ENCODE measurements around the gene C10orf95. TPM values are rescaled to one million over a fixed set of nuclear protein-coding genes. Genes with fewer than 3 reads are reported as not detected.

Gene C10orf95
- total RNA-seq, 1 donor from 2014 or later, result not detected

DNA sequence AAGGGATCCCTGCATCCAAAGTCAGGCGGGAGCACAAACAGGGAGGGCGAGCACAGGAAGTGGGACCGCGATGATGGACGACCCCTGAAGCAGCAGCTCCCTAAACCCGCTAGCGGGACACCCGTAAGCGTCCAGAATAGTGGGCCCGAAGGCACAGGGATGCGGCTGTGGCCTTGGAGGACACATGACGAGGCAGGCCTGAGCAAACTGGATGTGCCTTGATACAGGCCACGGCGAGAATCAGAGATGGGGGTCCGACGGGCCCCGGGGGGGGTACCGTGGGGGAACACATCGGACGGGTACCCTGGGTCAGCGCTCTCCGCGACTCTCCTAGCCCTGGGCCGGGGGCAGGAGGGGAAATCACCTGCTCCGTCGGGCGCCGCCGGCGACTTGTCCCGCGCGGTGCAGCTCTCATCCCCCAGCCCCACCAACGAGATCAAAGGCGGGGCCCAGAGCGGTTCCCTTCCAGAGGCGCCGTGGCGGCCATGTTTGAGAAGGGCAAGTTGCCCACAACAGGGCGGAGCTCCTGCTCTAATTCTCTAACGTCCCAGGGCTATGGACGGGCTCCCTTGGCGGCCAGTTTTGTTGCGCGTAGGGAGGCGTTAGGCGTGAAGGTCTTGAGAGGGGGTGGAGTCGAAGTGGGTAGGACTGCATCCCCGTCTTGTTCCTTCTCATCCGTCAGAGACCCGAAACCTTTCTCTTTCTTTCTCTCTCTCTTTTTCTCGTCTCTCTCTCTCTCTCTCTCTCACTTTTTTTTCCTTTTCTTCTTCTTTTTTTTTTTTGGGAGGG lies 19.0 kb downstream of the C10orf95 start, which contains the start of gene CUEDC2:
TSS of gene CUEDC2 (minus strand) at position 413 of the 789 bp plus-strand sequence. CDS start 7,386 bp downstream, outside the sequence.
- peaks cover 7% of the 10 kb centered on the region for H3K9me3 Mint-ChIP-seq (ENCODE audit: unreplicated experiment)
- TF ChIP-seq, protein P1, sequence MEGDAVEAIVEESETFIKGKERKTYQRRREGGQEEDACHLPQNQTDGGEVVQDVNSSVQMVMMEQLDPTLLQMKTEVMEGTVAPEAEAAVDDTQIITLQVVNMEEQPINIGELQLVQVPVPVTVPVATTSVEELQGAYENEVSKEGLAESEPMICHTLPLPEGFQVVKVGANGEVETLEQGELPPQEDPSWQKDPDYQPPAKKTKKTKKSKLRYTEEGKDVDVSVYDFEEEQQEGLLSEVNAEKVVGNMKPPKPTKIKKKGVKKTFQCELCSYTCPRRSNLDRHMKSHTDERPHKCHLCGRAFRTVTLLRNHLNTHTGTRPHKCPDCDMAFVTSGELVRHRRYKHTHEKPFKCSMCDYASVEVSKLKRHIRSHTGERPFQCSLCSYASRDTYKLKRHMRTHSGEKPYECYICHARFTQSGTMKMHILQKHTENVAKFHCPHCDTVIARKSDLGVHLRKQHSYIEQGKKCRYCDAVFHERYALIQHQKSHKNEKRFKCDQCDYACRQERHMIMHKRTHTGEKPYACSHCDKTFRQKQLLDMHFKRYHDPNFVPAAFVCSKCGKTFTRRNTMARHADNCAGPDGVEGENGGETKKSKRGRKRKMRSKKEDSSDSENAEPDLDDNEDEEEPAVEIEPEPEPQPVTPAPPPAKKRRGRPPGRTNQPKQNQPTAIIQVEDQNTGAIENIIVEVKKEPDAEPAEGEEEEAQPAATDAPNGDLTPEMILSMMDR (IDR thresholded peaks at IDR 0.05; ENCODE audit: partially characterized antibody, unreplicated experiment), result no peak
- peaks cover 8% of the 10 kb centered on the region for H3K4me1 Mint-ChIP-seq (ENCODE audit: low read depth, unreplicated experiment)
- DNase-seq, result peak; percentile 98
- H3K27ac Mint-ChIP-seq (ENCODE audit: unreplicated experiment), result peak within 1 kb of the TSS; percentile 97
- peaks cover 15% of the 10 kb centered on the region for H3K27me3 Mint-ChIP-seq (ENCODE audit: unreplicated experiment)
- no peaks in the 10 kb centered on the region for H3K36me3 Mint-ChIP-seq (ENCODE audit: unreplicated experiment)
- H3K4me3 Mint-ChIP-seq (ENCODE audit: unreplicated experiment), result peak within 1 kb of the TSS; percentile 98

DNA sequence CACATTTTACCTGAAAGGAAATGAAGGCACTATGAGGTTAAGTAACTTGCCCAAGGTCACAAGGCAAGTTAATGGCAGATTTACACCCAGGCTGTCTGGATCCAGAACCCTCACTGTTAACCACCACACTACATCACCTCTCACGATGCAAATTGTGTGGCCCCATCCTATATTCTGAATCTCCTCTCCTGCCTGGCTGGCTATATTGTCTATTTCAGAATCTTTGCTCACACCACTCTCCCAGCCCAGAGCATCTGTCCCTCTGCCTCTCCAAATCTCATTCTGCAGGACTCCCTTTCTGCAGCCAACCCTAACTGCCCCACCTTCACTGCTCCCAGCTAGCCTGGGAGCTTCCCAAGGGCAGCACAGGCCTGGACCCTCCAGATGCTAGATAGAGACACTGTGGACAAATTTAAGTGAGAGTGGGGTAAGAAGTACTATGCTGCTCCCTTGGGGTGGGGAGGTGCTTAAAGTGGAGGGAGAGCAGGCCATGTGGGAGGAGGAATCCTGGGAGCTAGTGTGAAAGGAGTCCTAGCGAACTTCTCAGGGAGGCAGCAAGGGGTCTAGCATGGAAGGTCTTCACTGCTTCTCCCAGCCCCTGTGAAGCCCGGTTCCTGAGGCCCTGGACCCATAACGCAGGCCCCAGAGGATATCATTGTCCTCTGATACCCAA lies 19.8 kb downstream of the C10orf95 start:
- H3K4me1 Mint-ChIP-seq (ENCODE audit: low read depth, unreplicated experiment), result peaks cover 8% of the 10 kb centered on the region
- H3K9me3 Mint-ChIP-seq (ENCODE audit: unreplicated experiment), result peaks cover 7% of the 10 kb centered on the region
- DNase-seq, result no peak
- TF ChIP-seq, protein P1 (IDR thresholded peaks at IDR 0.05; ENCODE audit: partially characterized antibody, unreplicated experiment), result no peak
- peak overlapping the region; percentile 97 for H3K27ac Mint-ChIP-seq (ENCODE audit: unreplicated experiment)
- H3K4me3 Mint-ChIP-seq (ENCODE audit: unreplicated experiment), result peak overlapping the region; percentile 98
- H3K27me3 Mint-ChIP-seq (ENCODE audit: unreplicated experiment), result peaks cover 13% of the 10 kb centered on the region
- H3K36me3 Mint-ChIP-seq (ENCODE audit: unreplicated experiment), result no peaks in the 10 kb centered on the region

DNA sequence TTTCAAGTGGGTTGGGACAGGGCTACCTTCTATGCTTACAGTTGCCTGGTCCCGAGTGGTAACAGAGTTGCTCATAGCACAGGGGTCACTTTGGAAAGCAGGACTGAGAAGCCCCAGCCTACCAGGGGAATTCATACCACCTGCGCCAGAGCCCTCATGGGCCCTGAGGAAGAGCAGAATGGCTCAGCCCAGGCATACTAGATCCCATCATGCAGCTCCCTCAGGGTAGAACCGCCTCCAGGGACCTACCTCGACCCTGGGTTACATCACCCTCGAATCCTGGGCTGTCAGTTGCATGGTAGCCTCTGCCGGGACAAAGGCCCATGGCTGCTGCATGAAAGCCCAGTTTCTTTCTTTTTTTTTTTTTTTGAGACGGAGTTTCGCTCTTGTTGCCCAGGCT lies 21.9 kb downstream of the C10orf95 start:
- Mint-ChIP-seq H3K27ac (ENCODE audit: unreplicated experiment) (no peak overlapping the region), H3K9me3 (ENCODE audit: unreplicated experiment) (peaks cover 4% of the 10 kb centered on the region), H3K4me3 (ENCODE audit: unreplicated experiment) (no peak overlapping the region), H3K36me3 (ENCODE audit: unreplicated experiment) (no peaks in the 10 kb centered on the region), H3K27me3 (ENCODE audit: unreplicated experiment) (peaks cover 5% of the 10 kb centered on the region), H3K4me1 (ENCODE audit: low read depth, unreplicated experiment) (peaks cover 8% of the 10 kb centered on the region)
- no peak for DNase-seq
- TF ChIP-seq, protein P1 (IDR thresholded peaks at IDR 0.05; ENCODE audit: partially characterized antibody, unreplicated experiment), result no peak

DNA sequence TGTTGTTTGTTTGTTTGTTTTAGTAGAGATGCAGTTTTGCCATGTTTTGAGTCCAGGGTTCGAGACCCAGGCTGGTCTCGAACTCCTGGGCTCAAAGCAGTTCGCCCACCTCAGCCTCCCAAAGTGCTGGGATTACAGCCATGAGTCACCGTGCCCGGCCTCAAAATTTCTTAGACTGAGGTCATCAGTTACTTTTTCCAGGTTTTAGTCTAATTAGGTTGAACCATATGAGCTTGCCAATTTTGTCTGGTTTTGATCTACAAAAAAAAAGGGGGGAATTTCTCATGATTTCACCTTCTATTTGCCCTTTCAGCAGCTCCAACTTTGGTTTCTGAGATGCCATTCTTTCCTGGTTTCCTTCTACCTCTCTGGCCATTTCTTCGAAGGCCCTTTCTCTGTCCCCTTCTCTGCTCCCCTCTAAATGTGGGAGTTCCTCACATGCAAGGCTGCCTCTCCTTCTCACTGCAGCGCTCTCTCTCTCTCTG lies 24.5 kb downstream of the C10orf95 start:
- DNase-seq, result no peak
- Mint-ChIP-seq H3K27me3 (ENCODE audit: unreplicated experiment) (peaks cover 4% of the 10 kb centered on the region), H3K27ac (ENCODE audit: unreplicated experiment) (no peak overlapping the region), H3K9me3 (ENCODE audit: unreplicated experiment) (peaks cover 2% of the 10 kb centered on the region), H3K36me3 (ENCODE audit: unreplicated experiment) (no peaks in the 10 kb centered on the region), H3K4me3 (ENCODE audit: unreplicated experiment) (no peak overlapping the region), H3K4me1 (ENCODE audit: low read depth, unreplicated experiment) (peaks cover 8% of the 10 kb centered on the region)
- TF ChIP-seq, protein P1 (IDR thresholded peaks at IDR 0.05; ENCODE audit: partially characterized antibody, unreplicated experiment), result no peak

Data from glutamatergic neuron (in vitro differentiated cells).